Activated CD4-positive, alpha-beta T cell treated with anti-CD3 and anti-CD28 coated beads, Interleukin-2, amount 50 U/mL, for 16 hours (primary cell): ENCODE measurements around the gene MAGEB2.
"Not testable (repeated sequence)": the region's sequence is repeated elsewhere in the genome, so short reads cannot be mapped to it uniquely, and the experiment has no call there.

Source experiments
- DNase-seq: peaks from one replicate; pipeline ENCODE4 v3.0.0-alpha.2; 2020

The MAGEB2 gene, protein sequence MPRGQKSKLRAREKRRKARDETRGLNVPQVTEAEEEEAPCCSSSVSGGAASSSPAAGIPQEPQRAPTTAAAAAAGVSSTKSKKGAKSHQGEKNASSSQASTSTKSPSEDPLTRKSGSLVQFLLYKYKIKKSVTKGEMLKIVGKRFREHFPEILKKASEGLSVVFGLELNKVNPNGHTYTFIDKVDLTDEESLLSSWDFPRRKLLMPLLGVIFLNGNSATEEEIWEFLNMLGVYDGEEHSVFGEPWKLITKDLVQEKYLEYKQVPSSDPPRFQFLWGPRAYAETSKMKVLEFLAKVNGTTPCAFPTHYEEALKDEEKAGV

DNA sequence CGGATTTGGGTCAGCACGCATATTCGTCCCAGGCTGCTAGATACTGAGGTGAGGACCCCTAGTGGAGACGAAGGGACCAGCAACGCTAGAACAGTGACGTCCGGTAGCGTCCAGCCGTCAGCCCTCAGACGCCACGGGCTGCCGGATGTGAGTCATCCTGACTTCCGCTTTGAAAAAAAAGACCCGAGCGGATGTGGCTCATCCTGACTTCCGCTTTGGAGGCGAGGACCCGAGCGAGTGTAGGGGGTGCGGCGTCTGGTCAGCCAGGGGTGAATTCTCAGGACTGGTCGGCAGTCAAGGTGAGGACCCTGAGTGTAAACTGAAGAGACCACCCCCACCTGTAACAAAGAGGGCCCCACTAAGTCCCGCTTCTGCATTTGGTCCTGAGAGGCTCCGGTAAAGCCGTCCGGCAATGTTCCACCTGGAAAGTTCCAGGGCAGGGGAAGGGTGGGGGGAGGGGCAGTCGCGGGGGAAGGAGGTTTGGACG is at the start of gene MAGEB2:
TSS of gene MAGEB2 (plus strand) at position 207 of the 487 bp plus-strand sequence. CDS start 3,018 bp downstream, outside the sequence.
- DNase-seq: peak; percentile 2

DNA sequence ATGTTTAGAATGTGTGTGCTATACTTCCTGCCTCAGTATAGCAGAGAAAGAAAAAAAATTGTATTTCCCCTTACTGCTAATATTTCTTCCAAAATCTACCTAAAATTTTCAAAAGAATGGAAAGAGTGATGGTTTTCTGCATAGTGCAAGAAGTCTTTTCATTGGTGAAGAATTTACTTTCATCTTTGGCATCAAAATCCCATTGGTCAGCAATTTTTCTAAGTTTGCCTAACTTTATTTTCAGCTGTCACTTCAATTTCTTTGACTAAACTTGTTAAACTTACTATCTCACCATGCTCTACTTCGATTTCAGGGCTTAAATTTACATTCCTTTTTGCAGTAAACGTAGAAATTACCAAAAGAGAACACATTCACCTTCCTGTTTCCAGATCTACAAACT is 44.5 kb upstream of the MAGEB2 start:
- DNase-seq: no peak

- DNase-seq: no peak
These were observed 34.0 kb upstream of the MAGEB2 start for GRCh38 chrX:30181353-30181752.

GRCh38 chrX:30183554-30183953 is 31.8 kb upstream of the MAGEB2 start:
- DNase-seq: no peak

- no peak for DNase-seq
These were observed 24.9 kb upstream of the MAGEB2 start for GRCh38 chrX:30190426-30190825.

- DNase-seq: not testable (repeated sequence)
These were observed 21.5 kb upstream of the MAGEB2 start for GRCh38 chrX:30193910-30194309.

DNA sequence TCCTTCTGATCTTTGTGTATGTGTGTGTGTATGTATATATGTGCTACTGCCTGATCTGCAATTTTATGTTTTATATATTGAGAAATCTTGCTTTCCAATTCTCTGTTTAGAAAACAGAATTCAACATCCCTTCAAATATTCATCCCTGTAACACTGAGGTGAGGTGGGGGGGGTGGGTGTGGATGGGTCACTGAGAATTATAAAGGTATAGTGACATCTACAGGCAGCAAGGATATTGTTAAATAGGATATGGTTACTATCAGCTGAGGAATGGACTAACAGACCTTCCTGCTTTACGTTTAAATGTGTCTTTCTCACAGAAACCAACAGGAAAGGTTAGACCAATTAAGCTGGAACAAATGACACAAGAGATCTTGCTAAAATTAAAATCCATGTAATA is 19.0 kb upstream of the MAGEB2 start:
- no peak for DNase-seq

- DNase-seq: no peak
These were observed 3.2 kb upstream of the MAGEB2 start for GRCh38 chrX:30212172-30212571.

- DNase-seq: no peak
These were observed 2.1 kb downstream of the MAGEB2 start for GRCh38 chrX:30217465-30217864.

GRCh38 chrX:30219372-30219771 is 4.0 kb downstream of the MAGEB2 start:
- DNase-seq: no peak

GRCh38 chrX:30220661-30221060 is 5.3 kb downstream of the MAGEB2 start:
- no peak for DNase-seq

GRCh38 chrX:30224536-30224935 is 9.2 kb downstream of the MAGEB2 start:
- no peak for DNase-seq

DNA sequence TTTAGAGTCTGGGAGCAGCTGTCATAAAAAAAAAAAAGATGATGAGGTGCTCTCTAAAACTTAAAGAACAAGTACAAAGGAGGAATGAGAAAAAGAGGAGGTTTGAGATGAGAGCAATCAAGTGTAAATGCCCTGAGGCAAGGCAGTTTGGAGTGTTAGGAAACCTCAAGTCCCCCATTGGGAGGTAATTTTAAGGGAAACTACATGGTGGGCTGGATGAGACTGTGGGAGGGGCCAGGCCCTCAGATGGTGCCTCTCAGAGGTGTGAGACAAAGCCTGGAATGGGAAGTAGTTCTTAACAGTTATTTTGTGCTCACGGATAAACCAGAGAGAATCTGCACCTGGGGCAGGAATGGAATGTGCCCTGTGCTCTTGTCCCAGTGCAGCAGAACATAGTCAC is 13.2 kb downstream of the MAGEB2 start:
- no peak for DNase-seq

GRCh38 chrX:30230395-30230794 is 15.0 kb downstream of the MAGEB2 start, which contains the start of gene MAGEB3:
Gene MAGEB3 (plus strand): TSS chrX:30230657. CDS start chrX:30235925, 5,268 bp downstream.
- DNase-seq: no peak

DNA sequence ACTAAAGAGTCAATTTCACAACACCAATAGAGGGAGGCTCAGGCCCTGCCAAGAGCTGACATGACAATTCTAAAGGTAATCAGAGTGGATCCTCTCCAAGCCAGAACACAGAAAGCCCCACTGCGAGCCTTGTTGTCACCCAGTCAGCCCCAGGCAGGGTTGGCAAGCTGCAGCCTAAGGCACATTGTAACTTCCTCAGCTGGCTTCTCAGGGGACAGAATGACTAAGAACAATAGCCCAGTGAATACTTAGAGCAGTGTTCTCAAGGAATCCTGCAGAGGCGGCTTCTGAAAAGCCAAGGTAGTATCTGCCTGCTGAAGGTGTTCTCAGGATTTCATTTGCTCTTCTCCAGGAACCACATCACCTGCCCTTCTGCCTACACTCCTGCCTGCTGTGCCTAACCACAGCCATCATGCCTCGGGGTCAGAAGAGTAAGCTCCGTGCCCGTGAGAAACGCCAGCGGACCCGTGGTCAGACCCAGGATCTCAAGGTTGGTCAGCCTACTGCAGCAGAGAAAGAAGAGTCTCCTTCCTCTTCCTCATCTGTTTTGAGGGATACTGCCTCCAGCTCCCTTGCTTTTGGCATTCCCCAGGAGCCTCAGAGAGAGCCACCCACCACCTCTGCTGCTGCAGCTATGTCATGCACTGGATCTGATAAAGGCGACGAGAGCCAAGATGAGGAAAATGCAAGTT is 26.5 kb downstream of the MAGEB2 start, which contains the start of gene MAGEB4:
TSS of gene MAGEB4 (plus strand) at position 277 of the 692 bp plus-strand sequence. CDS start at position 413, 136 bp downstream.
- no peak for DNase-seq

DNA sequence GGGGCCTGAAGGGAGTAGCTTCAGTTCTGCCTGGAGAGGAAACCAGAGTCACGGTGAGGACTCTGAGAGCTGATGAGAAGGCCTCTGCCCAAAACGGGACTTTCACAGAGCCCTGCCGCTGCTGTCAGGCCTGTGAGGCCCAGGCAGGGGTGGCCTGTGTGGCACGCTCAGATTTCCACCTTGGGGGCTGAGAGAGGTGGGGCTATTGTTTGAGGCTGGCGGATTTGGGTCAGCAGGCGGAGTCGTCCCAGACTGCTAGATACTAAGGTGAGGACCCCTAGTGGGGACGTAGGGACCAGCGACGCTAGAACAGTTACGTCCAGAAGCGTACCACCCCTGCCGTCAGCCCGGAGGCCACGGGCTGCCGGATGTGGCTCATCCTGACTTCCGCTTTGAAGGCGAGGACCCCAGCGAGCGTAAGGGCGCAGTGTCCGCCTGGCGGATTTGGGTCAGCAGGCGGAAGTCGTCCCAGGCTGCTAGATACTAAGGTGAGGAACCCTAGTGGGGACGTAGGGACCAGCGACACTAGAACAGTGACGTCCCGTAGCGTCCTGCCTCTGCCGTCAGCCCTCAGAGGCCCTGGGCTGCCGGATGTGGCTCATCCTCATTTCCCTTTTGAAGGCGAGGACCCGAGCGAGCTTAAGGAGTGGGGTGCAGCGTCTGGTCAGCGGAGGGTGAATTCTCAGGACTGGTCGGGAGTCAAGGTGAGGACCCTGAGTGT is 31.6 kb downstream of the MAGEB2 start, which contains the start of gene MAGEB1:
TSS of gene MAGEB1 (plus strand) at position 378 of the 721 bp plus-strand sequence. CDS start 3,348 bp downstream, outside the sequence.
- no peak for DNase-seq

DNA sequence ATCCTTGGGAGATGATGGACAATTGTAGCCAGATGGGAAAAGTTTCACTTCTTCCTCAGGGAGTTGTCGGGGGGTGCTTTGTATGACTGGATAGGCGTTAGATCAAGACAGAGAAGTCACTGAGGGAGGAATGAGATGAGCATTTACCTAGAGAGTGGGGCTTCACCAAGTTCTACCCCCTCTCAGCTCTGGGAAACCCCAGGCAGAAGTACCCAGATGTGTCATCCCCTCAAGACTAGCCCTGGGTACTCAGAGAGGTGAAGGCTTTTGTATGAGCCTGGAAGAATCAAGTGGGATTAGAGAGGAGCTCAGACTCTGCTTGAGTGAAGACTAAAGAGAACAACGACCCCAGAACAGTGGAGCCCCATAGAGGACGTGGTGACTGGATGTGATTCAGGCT is 33.5 kb downstream of the MAGEB2 start:
- no peak for DNase-seq

DNA sequence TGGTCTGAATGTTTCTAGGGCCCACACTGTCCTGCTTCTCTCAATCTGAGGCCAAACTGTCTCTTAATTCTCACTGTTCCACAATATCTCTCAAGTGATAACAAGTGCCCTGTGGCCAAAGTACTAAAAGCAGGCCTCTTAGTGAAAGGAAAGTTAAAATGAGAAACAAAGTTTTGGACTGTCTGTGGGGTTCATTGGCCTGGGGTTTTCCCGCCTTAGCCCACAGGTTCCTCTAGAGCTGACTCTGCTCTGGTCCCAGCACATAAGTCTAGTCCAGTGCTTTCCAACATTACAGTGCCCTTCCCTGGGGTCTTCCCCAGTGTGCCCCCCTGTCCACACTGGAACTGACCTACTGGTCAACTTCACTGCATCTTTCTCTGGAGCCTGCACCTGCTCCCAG is 37.9 kb downstream of the MAGEB2 start:
- no peak for DNase-seq

GRCh38 chrX:30259927-30260326 is 44.6 kb downstream of the MAGEB2 start:
- DNase-seq: no peak

DNA sequence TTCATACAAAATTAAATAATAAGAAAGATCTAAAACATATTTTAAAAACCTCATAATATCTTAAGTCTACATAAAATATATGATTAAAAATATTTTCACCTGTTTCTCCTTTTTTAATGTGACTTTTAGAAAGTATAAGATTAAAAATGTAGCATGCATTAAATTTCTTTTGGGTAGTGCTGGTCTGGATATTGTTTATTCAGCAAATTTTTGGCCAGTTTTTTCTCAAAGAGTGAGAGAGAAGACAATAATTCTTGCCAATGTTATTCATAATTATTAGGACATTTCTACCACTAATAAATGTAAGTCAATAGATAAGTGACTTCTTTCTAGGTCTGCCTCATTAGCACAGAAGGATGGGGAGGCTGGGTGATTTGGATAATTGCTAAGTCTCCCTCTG is 45.6 kb downstream of the MAGEB2 start:
- no peak for DNase-seq

GRCh38 chrX:30262763-30263162 is 47.4 kb downstream of the MAGEB2 start:
- no peak for DNase-seq
